Measurements from ENCODE around the gene RNF135.
A peak's percentile ranks its signal among the peaks of the same experiment; 100 is the strongest.

Gene RNF135, protein sequence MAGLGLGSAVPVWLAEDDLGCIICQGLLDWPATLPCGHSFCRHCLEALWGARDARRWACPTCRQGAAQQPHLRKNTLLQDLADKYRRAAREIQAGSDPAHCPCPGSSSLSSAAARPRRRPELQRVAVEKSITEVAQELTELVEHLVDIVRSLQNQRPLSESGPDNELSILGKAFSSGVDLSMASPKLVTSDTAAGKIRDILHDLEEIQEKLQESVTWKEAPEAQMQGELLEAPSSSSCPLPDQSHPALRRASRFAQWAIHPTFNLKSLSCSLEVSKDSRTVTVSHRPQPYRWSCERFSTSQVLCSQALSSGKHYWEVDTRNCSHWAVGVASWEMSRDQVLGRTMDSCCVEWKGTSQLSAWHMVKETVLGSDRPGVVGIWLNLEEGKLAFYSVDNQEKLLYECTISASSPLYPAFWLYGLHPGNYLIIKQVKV

DNA sequence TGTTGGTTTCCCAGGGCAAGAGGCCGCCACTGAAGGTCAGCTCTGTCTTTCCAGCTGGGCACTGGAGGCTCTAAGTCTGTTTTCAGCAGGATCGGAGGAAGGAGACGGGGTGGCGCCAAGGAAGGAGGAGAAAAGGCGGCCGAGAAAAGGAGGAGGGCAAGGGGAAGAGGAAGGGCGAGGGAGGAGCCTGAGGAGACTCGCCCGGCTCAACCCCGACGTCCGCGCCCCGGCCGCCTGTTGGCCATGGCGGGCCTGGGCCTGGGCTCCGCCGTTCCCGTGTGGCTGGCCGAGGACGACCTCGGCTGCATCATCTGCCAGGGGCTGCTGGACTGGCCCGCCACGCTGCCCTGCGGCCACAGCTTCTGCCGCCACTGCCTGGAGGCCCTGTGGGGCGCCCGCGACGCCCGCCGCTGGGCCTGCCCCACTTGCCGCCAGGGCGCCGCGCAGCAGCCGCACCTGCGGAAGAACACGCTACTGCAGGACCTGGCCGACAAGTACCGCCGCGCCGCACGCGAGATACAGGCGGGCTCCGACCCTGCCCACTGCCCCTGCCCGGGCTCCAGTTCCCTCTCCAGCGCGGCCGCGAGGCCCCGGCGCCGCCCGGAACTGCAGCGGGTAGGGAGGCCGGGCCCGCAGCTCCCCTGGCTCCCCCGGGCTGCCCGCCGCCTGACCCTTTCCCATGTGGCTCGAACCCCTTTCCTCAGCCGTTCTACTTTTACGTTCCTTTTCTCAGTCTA lies at the start of gene RNF135:
TSS of gene RNF135 (plus strand) at position 209 of the 737 bp plus-strand sequence. CDS start at position 244, 35 bp downstream.
- peak within 1 kb of the TSS; percentile 72 for H3K4me3 ChIP-seq (ENCODE audit: low read depth, low read length)
- TF ChIP-seq, protein P1, sequence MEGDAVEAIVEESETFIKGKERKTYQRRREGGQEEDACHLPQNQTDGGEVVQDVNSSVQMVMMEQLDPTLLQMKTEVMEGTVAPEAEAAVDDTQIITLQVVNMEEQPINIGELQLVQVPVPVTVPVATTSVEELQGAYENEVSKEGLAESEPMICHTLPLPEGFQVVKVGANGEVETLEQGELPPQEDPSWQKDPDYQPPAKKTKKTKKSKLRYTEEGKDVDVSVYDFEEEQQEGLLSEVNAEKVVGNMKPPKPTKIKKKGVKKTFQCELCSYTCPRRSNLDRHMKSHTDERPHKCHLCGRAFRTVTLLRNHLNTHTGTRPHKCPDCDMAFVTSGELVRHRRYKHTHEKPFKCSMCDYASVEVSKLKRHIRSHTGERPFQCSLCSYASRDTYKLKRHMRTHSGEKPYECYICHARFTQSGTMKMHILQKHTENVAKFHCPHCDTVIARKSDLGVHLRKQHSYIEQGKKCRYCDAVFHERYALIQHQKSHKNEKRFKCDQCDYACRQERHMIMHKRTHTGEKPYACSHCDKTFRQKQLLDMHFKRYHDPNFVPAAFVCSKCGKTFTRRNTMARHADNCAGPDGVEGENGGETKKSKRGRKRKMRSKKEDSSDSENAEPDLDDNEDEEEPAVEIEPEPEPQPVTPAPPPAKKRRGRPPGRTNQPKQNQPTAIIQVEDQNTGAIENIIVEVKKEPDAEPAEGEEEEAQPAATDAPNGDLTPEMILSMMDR (conservative IDR thresholded peaks at IDR 0.05; ENCODE audit: low read depth, low read length), result no peak
- peak; percentile 84 for DNase-seq (ENCODE audit: low read depth)

DNA sequence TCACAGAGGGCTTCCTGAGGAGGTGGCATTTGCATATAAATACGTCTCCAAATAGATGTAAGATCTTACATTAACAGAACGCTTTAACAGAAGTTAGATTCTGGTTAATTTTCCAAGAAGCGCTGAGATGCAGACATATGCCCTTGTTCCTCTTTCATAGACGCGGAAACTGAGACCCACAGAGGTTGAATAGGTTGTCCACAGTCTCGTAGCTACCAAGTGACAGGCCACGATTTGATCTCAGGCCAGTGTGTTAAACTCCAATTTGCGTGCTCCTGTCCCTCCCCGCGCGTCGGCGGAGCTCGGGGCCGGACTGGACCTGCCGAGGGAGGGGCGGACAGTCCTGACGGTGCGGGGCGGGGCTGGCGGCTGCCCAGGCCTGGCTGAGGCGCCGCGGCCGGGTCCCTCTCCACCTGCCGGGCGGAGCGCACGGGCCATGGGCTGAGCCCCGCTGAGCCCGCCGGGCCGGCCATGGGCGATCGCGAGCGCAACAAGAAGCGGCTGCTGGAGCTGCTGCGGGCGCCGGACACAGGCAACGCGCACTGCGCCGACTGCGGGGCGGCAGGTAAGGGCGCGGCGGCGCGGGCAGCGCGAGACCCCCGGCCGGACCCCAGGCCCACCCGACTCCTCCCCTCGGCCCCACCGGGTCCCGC lies 49.2 kb upstream of the RNF135 start, which contains the start of gene ADAP2:
TSS of gene ADAP2 (plus strand) at position 402 of the 653 bp plus-strand sequence. CDS start at position 472, 70 bp downstream.
- peak within 1 kb of the TSS; percentile 39 for H3K4me3 ChIP-seq (ENCODE audit: low read depth, low read length)
- no peak for DNase-seq (ENCODE audit: low read depth)
- TF ChIP-seq, protein P1 (conservative IDR thresholded peaks at IDR 0.05; ENCODE audit: low read depth, low read length), result no peak

DNA sequence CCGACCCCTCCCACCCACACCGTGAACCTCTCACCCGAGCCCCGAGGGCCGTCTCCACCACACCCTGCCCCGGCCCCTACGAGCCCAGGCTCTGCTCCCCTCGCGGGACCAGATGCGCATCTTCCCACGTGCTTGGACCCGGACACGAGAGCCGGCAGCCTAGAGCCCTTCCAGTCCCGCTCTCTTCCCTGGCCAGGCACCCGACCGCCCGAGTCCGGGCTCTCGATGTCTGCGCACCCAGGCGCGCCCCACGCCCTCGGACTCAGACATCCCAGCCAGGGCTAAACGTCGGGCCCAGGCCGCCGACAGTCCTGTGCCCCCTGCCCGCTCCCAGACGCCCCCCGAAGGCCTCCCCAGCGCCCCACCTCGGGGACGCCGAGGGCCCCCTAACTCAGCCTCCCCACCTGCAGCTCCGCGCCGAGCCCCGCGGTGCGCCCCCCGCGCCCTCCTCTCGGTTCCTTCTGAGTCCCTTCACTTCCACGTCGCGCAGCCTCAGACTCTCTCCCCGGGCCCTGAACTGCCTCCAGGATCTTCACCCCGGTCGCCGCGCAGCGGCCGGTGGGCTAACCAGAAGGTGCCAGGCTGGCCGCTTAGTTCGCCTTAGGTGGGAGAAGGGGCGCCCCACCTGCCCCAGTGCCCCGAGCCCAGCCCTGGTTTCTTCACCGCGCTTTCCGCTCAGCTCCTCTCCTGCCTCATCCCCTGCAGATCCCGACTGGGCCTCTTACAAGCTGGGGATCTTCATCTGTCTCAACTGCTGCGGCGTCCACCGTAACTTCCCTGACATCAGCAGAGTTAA lies 48.4 kb upstream of the RNF135 start:
- peak overlapping the region; percentile 39 for H3K4me3 ChIP-seq (ENCODE audit: low read depth, low read length)
- TF ChIP-seq, protein P1 (conservative IDR thresholded peaks at IDR 0.05; ENCODE audit: low read depth, low read length), result no peak
- no peak for DNase-seq (ENCODE audit: low read depth)

DNA sequence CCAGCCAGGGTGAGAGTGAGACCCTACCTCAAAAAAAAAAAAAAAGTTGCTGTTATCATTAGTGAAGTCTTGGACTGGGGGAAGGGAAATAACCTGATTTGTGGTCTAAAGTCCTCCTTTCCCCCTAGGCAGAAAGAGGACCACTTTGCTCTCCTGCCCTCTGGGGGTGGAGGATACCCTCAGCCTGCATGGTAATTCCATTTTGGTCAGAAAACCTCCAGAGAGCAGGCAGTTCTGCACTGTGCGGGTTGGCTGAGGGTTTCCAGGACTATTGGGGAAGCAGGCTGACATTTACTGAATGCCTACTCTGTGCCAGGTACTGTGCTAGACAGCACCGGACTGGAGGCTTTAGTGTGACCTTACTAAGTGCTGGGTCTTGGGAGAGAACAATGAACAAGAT lies 46.5 kb upstream of the RNF135 start:
- TF ChIP-seq, protein P1 (conservative IDR thresholded peaks at IDR 0.05; ENCODE audit: low read depth, low read length), result no peak
- no peak for DNase-seq (ENCODE audit: low read depth)

DNA sequence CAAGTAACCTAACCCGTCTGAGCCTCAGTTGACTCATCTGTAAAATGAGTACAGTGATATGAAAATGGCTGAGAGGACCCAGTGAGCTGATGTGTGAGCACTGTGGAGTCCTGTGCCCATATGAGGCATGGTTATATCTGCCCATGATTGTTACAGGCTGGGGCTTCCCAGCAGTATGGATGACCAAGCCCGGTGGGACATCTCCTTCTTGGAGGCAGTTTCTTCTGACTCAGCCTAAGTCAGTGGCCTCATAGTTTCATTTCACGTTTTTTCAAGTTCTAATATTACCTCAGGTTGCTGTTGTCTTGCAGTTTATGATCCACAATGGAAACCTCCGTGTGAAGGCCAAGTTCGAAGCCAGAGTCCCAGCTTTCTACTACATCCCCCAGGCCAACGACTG lies 44.3 kb upstream of the RNF135 start:
- DNase-seq (ENCODE audit: low read depth), result no peak
- TF ChIP-seq, protein P1 (conservative IDR thresholded peaks at IDR 0.05; ENCODE audit: low read depth, low read length), result no peak
- H3K4me3 ChIP-seq (ENCODE audit: low read depth, low read length), result no peak overlapping the region

More for the DNA sequence above, 46.5 kb upstream of the RNF135 start:
- no peak overlapping the region for H3K4me3 ChIP-seq (ENCODE audit: low read depth, low read length)

DNA sequence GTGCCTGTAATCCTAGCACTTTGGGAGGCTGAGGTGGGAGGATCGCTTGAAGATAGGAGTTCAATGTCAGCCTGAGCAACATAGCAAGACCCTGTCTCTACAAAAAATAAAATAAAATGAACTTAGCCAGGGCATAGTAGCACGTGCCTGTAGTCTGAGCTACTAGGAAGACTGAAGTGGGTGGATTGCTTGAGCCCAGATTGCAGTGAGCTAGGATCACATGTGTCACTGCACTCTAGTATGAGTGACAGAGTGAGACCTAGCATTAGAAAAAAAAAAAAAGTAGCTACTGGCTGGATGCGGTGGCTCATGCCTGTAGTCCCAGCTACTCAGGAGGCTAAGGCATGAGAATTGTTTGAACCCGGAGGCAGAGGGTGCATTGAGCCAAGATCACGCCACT lies 43.1 kb upstream of the RNF135 start:
- no peak overlapping the region for H3K4me3 ChIP-seq (ENCODE audit: low read depth, low read length)
- TF ChIP-seq, protein P1 (conservative IDR thresholded peaks at IDR 0.05; ENCODE audit: low read depth, low read length), result no peak
- no peak for DNase-seq (ENCODE audit: low read depth)
